ENCODE results near the gene MICOS13.

GRCh38 chr19:5644037-5644436, 36.3 kb downstream of the MICOS13 start:
- TF ChIP-seq CTCF (IDR thresholded peaks at IDR 0.05) (no peak), SP1 (CRISPR knock-in tag; conservative IDR thresholded peaks at IDR 0.05) (no peak), ATF2 (CRISPR knock-in tag; IDR thresholded peaks at IDR 0.05; ENCODE audit: borderline replicate concordance, low read depth) (no peak), E2F1 (CRISPR knock-in tag; IDR thresholded peaks at IDR 0.05) (no peak)
